ENCODE results near the gene GABRB3.

GABRB3 gene

DNA sequence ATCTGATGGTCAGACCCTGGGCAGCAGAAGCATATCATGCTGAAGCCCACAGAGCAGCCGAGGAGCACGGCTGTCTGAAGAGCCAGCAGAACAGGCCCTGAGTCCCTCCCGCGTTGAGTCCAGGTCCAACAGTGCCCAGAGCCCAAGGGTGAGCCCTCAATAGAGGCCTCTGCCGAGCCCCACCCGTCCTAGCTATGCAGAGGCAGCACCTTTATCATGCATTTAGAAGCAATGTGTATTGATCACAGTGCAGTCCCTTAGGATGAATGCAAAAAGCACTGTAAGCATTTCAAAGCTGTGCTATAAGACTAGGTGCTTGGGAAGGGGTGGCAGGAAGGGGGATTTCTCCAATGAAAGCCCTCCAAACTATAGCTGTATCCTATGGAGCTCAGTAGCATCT is 208.5 kb downstream of the GABRB3 start:
- DNase-seq (ENCODE audit: low spot score), result no peak

DNA sequence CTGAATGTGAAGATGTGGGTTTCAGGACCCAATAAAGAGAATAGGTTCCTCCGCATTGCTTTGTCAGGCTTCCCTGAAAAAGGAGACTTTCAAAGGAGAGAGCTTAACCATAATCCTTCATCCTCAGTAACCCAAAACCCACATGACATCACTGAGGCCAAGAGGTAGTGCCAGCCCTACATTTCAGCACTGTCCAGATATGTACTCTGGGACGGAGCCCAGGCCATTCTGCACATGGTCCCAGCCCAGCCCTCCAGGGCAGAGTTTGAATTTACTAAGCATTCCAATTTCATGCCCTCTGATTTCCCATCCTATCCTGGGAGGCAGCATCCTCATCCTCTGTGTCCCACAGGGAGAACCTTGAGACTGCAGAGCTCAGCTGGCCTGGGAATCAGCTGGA is 210.5 kb downstream of the GABRB3 start:
- TF ChIP-seq, protein P1, sequence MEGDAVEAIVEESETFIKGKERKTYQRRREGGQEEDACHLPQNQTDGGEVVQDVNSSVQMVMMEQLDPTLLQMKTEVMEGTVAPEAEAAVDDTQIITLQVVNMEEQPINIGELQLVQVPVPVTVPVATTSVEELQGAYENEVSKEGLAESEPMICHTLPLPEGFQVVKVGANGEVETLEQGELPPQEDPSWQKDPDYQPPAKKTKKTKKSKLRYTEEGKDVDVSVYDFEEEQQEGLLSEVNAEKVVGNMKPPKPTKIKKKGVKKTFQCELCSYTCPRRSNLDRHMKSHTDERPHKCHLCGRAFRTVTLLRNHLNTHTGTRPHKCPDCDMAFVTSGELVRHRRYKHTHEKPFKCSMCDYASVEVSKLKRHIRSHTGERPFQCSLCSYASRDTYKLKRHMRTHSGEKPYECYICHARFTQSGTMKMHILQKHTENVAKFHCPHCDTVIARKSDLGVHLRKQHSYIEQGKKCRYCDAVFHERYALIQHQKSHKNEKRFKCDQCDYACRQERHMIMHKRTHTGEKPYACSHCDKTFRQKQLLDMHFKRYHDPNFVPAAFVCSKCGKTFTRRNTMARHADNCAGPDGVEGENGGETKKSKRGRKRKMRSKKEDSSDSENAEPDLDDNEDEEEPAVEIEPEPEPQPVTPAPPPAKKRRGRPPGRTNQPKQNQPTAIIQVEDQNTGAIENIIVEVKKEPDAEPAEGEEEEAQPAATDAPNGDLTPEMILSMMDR (IDR thresholded peaks at IDR 0.05; ENCODE audit: extremely low read depth, missing control alignments), result no peak

More for the DNA sequence above, 208.5 kb downstream of the GABRB3 start:
- TF ChIP-seq, protein P1 (IDR thresholded peaks at IDR 0.05; ENCODE audit: extremely low read depth, missing control alignments), result no peak

DNA sequence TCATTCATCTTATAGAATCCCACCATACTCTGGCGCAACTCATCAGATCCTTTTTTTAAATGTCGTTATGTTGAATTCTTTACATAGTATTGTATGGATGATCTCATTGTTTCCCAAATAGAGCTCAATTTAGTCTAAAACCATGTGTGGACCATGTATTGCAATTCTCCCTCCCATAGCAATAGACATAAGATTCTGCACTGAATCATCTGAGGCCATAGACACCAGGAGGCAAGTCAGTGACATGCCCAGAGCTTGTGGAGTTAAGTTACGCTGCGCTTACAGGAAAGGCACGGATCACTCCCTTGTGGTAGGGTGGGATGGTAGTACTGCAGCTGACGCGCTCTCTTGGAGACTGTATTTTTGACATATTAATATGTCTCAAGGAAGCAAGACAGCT is 211.0 kb downstream of the GABRB3 start:
- TF ChIP-seq, protein P1 (IDR thresholded peaks at IDR 0.05; ENCODE audit: extremely low read depth, missing control alignments), result no peak
- no peak for DNase-seq (ENCODE audit: low spot score)

More for the DNA sequence above, 210.5 kb downstream of the GABRB3 start:
- no peak for DNase-seq (ENCODE audit: low spot score)

DNA sequence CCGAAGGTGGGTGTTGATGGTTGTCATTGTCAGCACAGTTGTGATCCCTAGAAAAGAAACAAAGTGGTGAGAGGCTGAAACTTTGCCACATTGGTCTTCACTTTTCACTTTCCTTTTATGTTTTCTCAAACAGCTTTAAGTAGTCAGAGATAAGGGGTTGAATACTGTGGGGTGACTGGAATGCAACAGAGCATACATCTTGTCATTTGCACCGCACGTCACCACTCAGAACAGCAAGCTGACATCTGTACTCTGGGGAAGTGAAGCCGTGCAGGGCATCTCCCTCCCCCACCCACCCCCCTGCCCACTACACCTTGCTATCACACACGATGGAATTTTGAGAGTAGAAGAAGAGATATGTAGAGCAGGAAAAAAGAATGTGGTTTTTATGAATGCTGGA is 211.7 kb downstream of the GABRB3 start:
- DNase-seq (ENCODE audit: low spot score), result no peak
- TF ChIP-seq, protein P1 (IDR thresholded peaks at IDR 0.05; ENCODE audit: extremely low read depth, missing control alignments), result no peak

DNA sequence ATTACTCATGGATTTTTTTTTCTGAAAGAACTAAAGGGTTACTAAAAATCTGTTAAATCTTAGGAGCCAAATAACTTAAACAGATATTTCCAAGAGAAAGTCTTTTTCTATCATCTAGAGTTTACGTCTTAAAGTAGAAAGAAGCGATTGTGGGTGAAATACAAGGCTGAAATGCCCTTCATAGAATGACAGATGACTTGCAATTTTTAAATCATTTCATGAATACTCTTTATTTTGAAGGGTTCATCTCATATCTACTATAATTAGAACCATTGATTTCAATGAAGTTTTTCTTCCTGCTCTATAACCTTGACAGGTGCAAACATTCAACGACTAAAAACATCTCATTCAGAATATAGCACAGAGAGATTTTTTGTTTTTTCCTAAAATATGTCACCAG is 217.0 kb downstream of the GABRB3 start:
- DNase-seq (ENCODE audit: low spot score), result no peak

DNA sequence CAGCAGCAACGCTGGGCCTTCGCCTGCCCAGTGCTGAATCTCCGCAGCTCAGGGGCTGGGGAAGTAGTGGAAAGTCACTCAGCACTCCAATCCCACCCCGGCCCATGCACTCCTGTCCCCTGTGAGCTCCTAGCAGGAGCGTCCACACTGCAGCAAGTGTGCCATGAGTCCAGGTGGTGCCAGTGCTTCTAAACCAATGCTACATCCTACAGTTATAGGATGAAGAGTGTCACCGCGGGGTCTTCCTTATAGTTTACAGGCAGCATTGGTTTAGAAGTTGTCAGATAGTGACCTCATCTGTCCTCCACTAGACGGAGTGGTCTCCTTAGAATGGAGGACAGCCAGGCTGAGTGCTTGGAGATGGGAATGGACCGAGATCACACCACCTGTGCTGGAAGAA is 221.4 kb downstream of the GABRB3 start:
- no peak for DNase-seq (ENCODE audit: low spot score)

More for the DNA sequence above, 217.0 kb downstream of the GABRB3 start:
- TF ChIP-seq, protein P1 (IDR thresholded peaks at IDR 0.05; ENCODE audit: extremely low read depth, missing control alignments), result no peak

DNA sequence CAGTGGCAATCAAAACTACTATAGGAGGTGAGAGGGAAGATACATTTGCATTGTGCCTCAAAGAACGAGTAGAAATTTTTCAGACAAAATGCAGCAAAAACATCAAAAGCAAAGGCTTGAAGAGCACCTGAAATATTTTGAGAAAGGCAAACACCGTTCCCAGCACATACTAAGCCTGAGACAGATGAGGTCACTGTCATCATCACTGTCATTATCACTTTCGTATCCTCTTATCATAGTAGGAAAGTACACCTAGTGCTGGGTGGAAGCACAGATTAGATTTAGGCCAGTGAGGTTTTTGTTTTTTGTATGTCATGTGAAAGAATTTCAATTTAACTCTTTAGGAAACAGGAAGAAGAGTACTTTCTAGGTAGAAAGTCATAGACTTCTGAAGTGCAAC is 222.0 kb downstream of the GABRB3 start:
- TF ChIP-seq, protein P1 (IDR thresholded peaks at IDR 0.05; ENCODE audit: extremely low read depth, missing control alignments), result no peak
- no peak for DNase-seq (ENCODE audit: low spot score)

More for the DNA sequence above, 221.4 kb downstream of the GABRB3 start:
- TF ChIP-seq, protein P1 (IDR thresholded peaks at IDR 0.05; ENCODE audit: extremely low read depth, missing control alignments), result no peak
